GM12873 (cell line): ENCODE measurements around the gene ADPRHL1.

Experiments
- TF ChIP-seq, protein P1 (sequence below): IDR thresholded peaks from 2 replicates; pipeline ENCODE4 v1.5.1; 2012; ENCODE audit warnings: low read depth, mild to moderate bottlenecking, moderate library complexity, low read length, control low read depth; ENCODE audit not compliant: insufficient read depth; ENCODE audit errors: missing control alignments

Gene ADPRHL1

DNA sequence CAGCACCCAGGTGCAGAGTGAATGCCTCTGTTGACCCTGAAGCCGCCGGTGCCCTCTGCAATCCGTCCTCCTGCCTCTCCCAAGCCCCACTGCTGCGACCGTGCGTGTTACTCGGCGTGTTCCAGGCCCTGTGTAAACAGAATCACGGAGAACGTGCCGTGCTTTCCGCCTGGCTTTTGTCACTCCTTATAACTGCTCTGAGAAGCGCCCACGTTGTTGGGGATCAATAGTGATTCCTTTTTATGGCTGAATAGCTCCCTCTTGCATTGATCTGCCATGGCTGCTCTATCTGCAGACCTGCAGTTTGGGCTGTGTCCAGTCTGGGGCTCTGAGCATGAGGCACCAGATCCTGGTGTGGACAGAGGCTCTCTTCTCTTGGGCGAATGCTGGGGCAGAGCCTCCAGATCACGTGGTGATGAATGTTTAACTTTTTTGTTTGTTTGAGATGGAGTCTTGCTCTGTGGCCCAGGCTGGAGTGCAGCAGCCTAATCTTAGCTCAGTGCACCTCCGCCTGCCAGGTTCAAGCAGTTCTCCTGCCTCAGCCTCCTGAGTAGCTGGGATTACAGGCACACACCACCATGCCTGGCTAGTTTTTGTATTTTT is 15.8 kb downstream of the ADPRHL1 start:
- TF ChIP-seq, protein P1, sequence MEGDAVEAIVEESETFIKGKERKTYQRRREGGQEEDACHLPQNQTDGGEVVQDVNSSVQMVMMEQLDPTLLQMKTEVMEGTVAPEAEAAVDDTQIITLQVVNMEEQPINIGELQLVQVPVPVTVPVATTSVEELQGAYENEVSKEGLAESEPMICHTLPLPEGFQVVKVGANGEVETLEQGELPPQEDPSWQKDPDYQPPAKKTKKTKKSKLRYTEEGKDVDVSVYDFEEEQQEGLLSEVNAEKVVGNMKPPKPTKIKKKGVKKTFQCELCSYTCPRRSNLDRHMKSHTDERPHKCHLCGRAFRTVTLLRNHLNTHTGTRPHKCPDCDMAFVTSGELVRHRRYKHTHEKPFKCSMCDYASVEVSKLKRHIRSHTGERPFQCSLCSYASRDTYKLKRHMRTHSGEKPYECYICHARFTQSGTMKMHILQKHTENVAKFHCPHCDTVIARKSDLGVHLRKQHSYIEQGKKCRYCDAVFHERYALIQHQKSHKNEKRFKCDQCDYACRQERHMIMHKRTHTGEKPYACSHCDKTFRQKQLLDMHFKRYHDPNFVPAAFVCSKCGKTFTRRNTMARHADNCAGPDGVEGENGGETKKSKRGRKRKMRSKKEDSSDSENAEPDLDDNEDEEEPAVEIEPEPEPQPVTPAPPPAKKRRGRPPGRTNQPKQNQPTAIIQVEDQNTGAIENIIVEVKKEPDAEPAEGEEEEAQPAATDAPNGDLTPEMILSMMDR = no peak

GRCh38 chr13:113433391-113433916 is 19.8 kb downstream of the ADPRHL1 start:
- TF ChIP-seq, protein P1 = no peak

- TF ChIP-seq, protein P1 = no peak
Observed at GRCh38 chr13:113432506-113433270, 20.6 kb downstream of the ADPRHL1 start.

DNA sequence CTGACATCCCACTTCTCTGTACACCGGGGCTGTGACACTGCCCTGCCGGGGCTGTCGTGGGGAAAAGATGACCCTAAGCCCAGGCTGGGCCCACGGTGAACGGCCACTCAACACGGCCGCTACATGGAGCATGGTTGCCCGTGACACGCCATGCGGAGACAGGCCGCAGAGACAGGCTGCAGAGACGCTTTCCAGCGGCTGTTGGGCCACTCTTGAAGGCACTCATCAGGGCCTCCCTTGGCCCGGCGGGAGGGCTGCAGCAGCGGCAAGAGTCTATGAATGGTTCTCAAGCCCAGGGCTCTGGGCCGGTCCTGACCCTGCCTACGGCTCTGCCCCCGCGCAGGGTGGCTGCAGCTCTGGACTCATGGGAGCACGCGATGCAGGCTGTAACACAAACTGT is 22.1 kb downstream of the ADPRHL1 start:
- TF ChIP-seq, protein P1 = no peak

- TF ChIP-seq, protein P1 = no peak
Observed at GRCh38 chr13:113430378-113431110, 22.7 kb downstream of the ADPRHL1 start.

- TF ChIP-seq, protein P1 = no peak
Observed at GRCh38 chr13:113429608-113429985, 23.7 kb downstream of the ADPRHL1 start.
